ENCODE measurements around the gene PSMB2. TPM values are rescaled to one million over a fixed set of nuclear protein-coding genes. Genes with fewer than 3 reads are reported as not detected.

Gene PSMB2
- total RNA-seq, 1 experiment from 2014 or later, result 86.0 TPM

- WGBS (ENCODE audit: extremely low coverage, insufficient read length, low lambda C conversion rate), result no CpG with 5 or more reads among the region's 17 CpGs
- Histone ChIP-seq H4K91ac (ENCODE audit: insufficient read length, low read depth, low read length) (no peak overlapping the region), H3K4me2 (ENCODE audit: insufficient read depth, insufficient read length, low read length) (peak overlapping the region; percentile 98), H2AFZ (ENCODE audit: low read length) (no peak overlapping the region), H3K4ac (ENCODE audit: low read depth, low read length) (no peak overlapping the region), H3K79me2 (ENCODE audit: insufficient read depth, low read length) (peaks cover 8% of the 10 kb centered on the region; the same call in 1 of the 2 replicates), H3K14ac (ENCODE audit: insufficient read depth, low read length) (peak overlapping the region; percentile 48; the same call in 1 of the 2 replicates), H3K79me1 (ENCODE audit: insufficient read depth, low read depth, low read length, poor library complexity, severe bottlenecking) (no peaks in the 10 kb centered on the region), H3K23ac (ENCODE audit: insufficient read length, low read depth, low read length) (no peak overlapping the region), H3K9me3 (ENCODE audit: control insufficient read depth, low read depth, low read length) (no peaks in the 10 kb centered on the region), H3K27me3 (ENCODE audit: insufficient read depth, low read length) (no peaks in the 10 kb centered on the region), H2BK120ac (ENCODE audit: low read depth, low read length, poor library complexity, severe bottlenecking) (no peak overlapping the region), H4K8ac (replicated peaks; ENCODE audit: insufficient read length, low read depth, low read length) (no peak overlapping the region), H3K4me1 (ENCODE audit: insufficient read depth, low read length) (peaks cover 6% of the 10 kb centered on the region; the same call in 1 of the 2 replicates), H3K18ac (ENCODE audit: insufficient read length, low read depth, low read length) (peak overlapping the region; percentile 7), H2BK5ac (ENCODE audit: insufficient read length, low read length) (no peak overlapping the region), H3K27ac (ENCODE audit: insufficient read length, low read depth, low read length) (no peak overlapping the region), H2BK15ac (ENCODE audit: low read depth, low read length) (no peak overlapping the region), H3T11ph (ENCODE audit: low read length) (no peak overlapping the region), H3K9ac (ENCODE audit: extremely low read depth, insufficient read length, low read length) (peak overlapping the region; percentile 77), H3K56ac (ENCODE audit: insufficient read length, low read depth, low read length) (no peak overlapping the region), H2AK5ac (ENCODE audit: insufficient read length, low read length) (no peak overlapping the region), H4K5ac (ENCODE audit: insufficient read length, low read depth, low read length) (no peak overlapping the region), H2BK12ac (ENCODE audit: insufficient read length, low read depth, low read length) (no peak overlapping the region), H3K23me2 (ENCODE audit: insufficient read length, low read depth, low read length, poor library complexity, severe bottlenecking) (peaks cover 21% of the 10 kb centered on the region), H2BK20ac (ENCODE audit: low read depth, low read length, poor library complexity, severe bottlenecking) (no peak overlapping the region), H4K20me1 (ENCODE audit: control insufficient read depth, insufficient read depth, insufficient read length) (no peaks in the 10 kb centered on the region)
- TF ChIP-seq CTCF (conservative IDR thresholded peaks at IDR 0.05), result no peak
- H3K9me3 Mint-ChIP-seq, result peaks cover 0 to 4% of the 10 kb centered on the region in 2 experiments; a peak in 2 of 5 replicates
- peaks cover 45 to 58% of the 10 kb centered on the region in 2 experiments for H3K4me1 Mint-ChIP-seq
- H3K4me3 Mint-ChIP-seq, result peak overlapping the region; percentile 91 to 98
- peaks cover 24 to 43% (median 32%) of the 10 kb centered on the region in 3 experiments; a peak in 6 of 7 replicates for H3K36me3 Mint-ChIP-seq (ENCODE audit: insufficient read depth in 1 of 3, low read depth in 3 of 3)
- DNase-seq, result no peak
- H3K27ac Mint-ChIP-seq, result peak overlapping the region; percentile 92 to 98 (median 97); a peak in 6 of 7 replicates
- H3K27me3 Mint-ChIP-seq (ENCODE audit: low read depth), result no peaks in the 10 kb centered on the region
Observed at GRCh38 chr1:35556484-35557117, 84.7 kb downstream of the PSMB2 start.

Measured in H9 (cell line).